NK-92 (cell line): ENCODE data around the gene NRF1.

ENCODE experiments used
- DNase-seq: peaks from one replicate; lab custom pipeline; 2025; ENCODE audit not compliant: unreplicated experiment; lab: John Stamatoyannopoulos, UW

Gene NRF1

DNA sequence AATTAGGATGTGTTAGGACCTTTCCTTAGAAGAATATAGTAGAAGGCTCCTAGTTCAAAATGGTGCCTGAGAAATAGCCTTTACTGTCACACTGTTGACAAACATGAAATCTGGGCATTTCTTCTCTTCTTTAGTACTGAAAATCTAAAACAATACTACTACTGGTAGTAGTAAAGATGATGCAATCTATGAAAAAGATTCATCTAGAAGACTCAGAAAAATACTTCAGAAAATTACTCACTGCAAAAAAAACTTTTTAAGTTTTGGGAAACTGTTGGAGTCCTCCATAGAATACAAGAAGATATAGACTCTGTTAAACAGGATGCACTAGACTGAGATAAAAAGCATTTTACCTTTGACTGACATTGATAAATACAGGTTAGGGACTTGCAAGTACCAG is 67.1 kb downstream of the NRF1 start:
- no peak for DNase-seq

- no peak for DNase-seq
Observed at GRCh38 chr7:129680400-129680799, 68.9 kb downstream of the NRF1 start.

GRCh38 chr7:129684777-129685176 is 73.3 kb downstream of the NRF1 start:
- no peak for DNase-seq

- no peak for DNase-seq
Observed at GRCh38 chr7:129686063-129686462, 74.5 kb downstream of the NRF1 start.

GRCh38 chr7:129688503-129689222 is 77.1 kb downstream of the NRF1 start:
- no peak for DNase-seq

GRCh38 chr7:129689995-129690581 is 78.6 kb downstream of the NRF1 start:
- DNase-seq = no peak

GRCh38 chr7:129690701-129691100 is 79.2 kb downstream of the NRF1 start:
- DNase-seq = no peak

- no peak for DNase-seq
Observed at GRCh38 chr7:129698516-129699418, 87.2 kb downstream of the NRF1 start.

GRCh38 chr7:129702316-129702715 is 90.8 kb downstream of the NRF1 start:
- no peak for DNase-seq

DNA sequence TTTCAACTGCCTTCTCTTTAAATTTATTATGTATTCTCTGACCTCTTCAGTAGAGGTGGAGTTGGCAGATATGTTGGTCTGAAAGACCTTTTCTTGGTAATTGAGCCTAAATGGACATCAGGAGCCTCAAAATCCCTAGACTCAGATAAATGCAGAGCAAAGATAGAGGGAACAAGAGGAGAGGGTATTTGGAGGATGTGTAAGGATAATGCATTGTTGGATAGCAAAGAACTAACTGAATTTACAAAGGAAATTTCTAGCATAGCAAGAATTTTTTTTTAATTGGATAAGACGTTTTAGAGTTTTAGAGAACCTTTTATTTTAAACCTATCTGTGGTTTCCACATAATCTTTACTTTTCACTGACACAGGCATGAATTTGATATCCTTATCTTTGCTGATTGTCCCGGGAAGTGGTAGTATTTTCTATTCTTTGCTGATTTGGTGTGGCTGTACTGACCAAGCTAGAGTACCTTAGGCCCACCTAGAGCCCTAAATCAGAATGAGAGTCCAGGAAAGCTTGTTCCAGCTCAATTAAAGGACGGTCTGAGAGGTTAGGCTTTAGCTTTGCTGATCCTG is 91.3 kb downstream of the NRF1 start:
- DNase-seq = no peak

DNA sequence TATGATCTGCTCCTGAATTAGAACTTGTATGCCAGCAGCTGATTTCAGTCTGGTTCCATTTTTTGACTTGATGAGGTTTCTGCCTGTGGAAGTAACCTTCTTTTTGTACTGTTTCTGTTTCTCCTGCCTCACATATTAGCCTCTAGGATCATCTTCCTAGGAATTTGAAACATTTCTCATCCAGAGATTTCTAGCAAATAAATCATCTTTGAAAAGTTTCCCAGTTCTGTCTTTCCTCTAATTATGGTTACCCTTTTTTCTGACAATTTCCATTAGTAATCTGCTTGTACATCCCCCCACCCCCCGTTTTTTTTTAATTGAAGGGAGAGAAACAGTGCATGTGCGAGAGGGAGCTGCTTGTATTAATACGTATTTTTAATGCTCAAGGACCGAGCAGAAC is 92.2 kb downstream of the NRF1 start:
- no peak for DNase-seq

GRCh38 chr7:129707910-129708499 is 96.5 kb downstream of the NRF1 start:
- DNase-seq = no peak

DNA sequence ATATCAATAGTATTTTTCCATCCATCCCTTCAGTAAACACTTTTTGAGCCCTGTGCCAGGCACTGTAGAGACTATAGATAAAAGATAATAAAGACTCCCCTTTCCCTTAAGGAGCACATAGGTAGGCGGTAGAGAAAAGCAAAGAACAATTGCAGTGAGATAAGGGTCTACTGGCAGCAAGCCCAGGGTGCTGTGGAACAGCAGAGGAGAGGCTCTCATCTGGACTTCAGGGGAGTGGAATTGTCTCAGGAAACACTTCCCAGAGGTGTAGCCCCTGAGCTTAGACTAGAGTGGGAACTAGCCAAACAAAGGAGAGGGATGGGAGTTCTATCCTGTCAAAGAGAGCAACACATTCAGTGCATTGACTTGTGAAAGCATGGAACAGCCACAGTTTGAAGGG is 102.0 kb downstream of the NRF1 start:
- no peak for DNase-seq

- DNase-seq = no peak
Observed at GRCh38 chr7:129714514-129715063, 103.1 kb downstream of the NRF1 start.

GRCh38 chr7:129719980-129720732 is 108.6 kb downstream of the NRF1 start:
- no peak for DNase-seq

DNA sequence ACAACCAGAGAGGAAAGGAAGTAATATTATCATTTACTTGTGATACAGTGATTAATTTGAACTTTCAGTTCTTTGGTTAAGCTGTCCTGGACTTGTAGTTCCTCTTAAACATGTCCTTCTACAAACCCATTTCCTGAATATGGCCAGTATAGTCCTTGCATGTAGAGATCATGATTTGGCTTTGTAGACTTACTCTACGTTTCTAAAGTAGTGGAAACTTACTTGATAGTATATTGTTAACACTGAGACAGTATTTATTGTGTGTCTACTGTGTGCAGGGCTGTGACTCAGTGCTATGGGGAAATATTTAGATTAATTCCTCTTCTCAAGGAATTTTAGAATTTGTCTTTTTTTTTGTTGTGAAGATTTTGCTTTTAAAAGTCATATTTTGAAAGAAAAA is 109.5 kb downstream of the NRF1 start:
- DNase-seq = no peak

DNA sequence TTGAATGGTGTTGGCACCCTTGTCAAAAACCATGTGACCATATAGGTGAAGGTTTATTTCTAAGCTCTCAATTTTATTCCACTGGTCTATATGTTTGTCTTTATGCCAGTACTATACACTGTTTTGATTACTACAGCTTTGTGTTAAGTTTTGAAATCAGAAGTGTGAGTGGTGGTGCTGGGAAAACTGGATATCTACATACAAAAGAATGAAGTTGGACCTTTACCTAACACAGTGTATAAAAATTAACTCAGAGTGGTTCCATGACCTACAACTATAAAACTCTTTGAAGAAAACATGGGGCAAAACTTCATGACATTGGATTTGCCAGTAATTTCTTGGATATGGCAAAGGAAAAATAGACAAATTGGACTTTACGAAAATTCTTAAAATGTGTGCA is 112.2 kb downstream of the NRF1 start:
- DNase-seq = no peak

- no peak for DNase-seq
Observed at GRCh38 chr7:129724796-129725195, 113.3 kb downstream of the NRF1 start.

GRCh38 chr7:129728875-129729467 is 117.5 kb downstream of the NRF1 start:
- DNase-seq = no peak

DNA sequence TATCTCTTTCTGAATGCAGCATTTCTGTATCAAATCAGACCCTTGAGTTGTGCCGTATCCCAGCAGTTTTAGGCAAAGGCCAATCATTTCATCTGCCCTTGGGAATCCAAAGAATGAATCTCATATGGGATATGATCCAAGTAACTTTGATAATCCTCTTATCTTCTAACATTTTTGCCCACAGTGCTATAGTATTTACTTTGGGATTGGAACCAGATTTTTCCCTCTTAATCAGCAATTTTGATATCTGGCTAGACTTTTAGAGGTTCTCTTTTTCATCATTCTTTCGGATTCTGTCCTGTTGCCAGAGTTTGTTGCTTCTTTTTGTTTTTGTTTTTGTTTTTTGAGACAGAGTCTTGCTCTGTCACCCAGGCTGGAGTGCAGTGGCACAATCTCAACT is 118.0 kb downstream of the NRF1 start:
- DNase-seq = no peak
